ENCODE data around the gene FYN. TPM values are rescaled to one million over a fixed set of nuclear protein-coding genes. Genes with fewer than 3 reads are reported as not detected.

The FYN gene
- total and polyA plus RNA-seq, 2 of the 8 experiments (the other 6 are each of a cell fraction or from before 2014, with no cell fraction given) = 46.8 to 97.2 TPM

GRCh38 chr6:111727041-111727440, 146.2 kb downstream of the FYN start (continued):
- TF ChIP-seq NANOG (IDR thresholded peaks at IDR 0.05; ENCODE audit: insufficient read depth, low read depth, low read length, poor library complexity, severe bottlenecking) (no peak), SP1 (IDR thresholded peaks at IDR 0.05; ENCODE audit: low read depth, low read length) (no peak), RBBP5 (IDR thresholded peaks at IDR 0.05; ENCODE audit: borderline replicate concordance, low read depth, low read length) (no peak), CHD2 (IDR thresholded peaks at IDR 0.05; ENCODE audit: low read length) (no peak)
- TF ChIP-seq, protein P1, sequence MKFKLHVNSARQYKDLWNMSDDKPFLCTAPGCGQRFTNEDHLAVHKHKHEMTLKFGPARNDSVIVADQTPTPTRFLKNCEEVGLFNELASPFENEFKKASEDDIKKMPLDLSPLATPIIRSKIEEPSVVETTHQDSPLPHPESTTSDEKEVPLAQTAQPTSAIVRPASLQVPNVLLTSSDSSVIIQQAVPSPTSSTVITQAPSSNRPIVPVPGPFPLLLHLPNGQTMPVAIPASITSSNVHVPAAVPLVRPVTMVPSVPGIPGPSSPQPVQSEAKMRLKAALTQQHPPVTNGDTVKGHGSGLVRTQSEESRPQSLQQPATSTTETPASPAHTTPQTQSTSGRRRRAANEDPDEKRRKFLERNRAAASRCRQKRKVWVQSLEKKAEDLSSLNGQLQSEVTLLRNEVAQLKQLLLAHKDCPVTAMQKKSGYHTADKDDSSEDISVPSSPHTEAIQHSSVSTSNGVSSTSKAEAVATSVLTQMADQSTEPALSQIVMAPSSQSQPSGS (IDR thresholded peaks at IDR 0.05; ENCODE audit: low read length) = no peak
